ENCODE data around the gene LYAR.

- no peak for TF ChIP-seq CTCF (conservative IDR thresholded peaks at IDR 0.05; ENCODE audit: low read depth, low read length)
- no peak for TF ChIP-seq EZH2phosphoT487 (IDR thresholded peaks at IDR 0.05; ENCODE audit: borderline replicate concordance, low read length)
Observed at GRCh38 chr4:4299006-4299405, 9.1 kb upstream of the LYAR start.
